IMR-90 (cell line): ENCODE measurements around the gene PRR16. TPM values are rescaled to one million over a fixed set of nuclear protein-coding genes. Genes with fewer than 3 reads are reported as not detected.

Experiments
- ATAC-seq: fragments of 200-7000 bp; cut with Tn5 transposase; 2 replicates; pipeline ENCODE4 v1.9.1; 2020; ENCODE audit warnings: low read depth, mild to moderate bottlenecking, moderate library complexity
- BruUV-seq: library from RNA; stranded (reverse); fragments of 400-500 nt; replicated peaks from 2 replicates; lab custom pipeline; 2021; lab: Mats Ljungman, UMichigan
- CTCF ChIA-PET: fragments of 300-600 bp; formaldehyde crosslinking; extraction: SDS; loops from one replicate; lab custom pipeline; 2021; ENCODE audit warnings: antibody characterized with exemption; lab: Yijun Ruan, JAX
- POLR2A ChIA-PET: fragments of 300-600 bp; sonication (Branson Sonifier 250); formaldehyde crosslinking; loops from one replicate; lab custom pipeline; 2022; ENCODE audit warnings: antibody characterized with exemption; ENCODE audit not compliant: unreplicated experiment; lab: Charles Lee
- DNase-seq: peaks from one replicate; pipeline ENCODE4 v3.0.0; 2013
- H2AFZ ChIP-seq: replicated peaks from 2 replicates; pipeline ENCODE3; 2013; ENCODE audit warnings: low read length, mild to moderate bottlenecking; ENCODE audit not compliant: poor library complexity
- H2AK5ac ChIP-seq: 2 replicates; pipeline ENCODE4 v1.6.1; 2013; ENCODE audit warnings: low read depth, low read length, inconsistent platforms
- H2AK9ac ChIP-seq: replicated peaks from 2 replicates; pipeline ENCODE3; 2013; ENCODE audit warnings: mild to moderate bottlenecking, low read depth, low read length, moderate library complexity; ENCODE audit not compliant: poor library complexity
- H2BK120ac ChIP-seq: 2 replicates; pipeline ENCODE4 v1.6.1; 2013; ENCODE audit warnings: low read depth, low read length, inconsistent platforms
- H2BK15ac ChIP-seq: 3 replicates; pipeline ENCODE4 v1.6.1; 2013; ENCODE audit warnings: low read depth, low read length, inconsistent platforms
- H2BK20ac ChIP-seq: 2 replicates; pipeline ENCODE4 v1.6.1; 2013; ENCODE audit warnings: low read depth, mild to moderate bottlenecking, inconsistent platforms, low read length, moderate library complexity
- H2BK5ac ChIP-seq: 2 replicates; pipeline ENCODE4 v1.6.1; 2013; ENCODE audit warnings: mild to moderate bottlenecking, low read depth, low read length, inconsistent platforms; ENCODE audit not compliant: poor library complexity, severe bottlenecking
- H3K14ac ChIP-seq: replicated peaks from 2 replicates; pipeline ENCODE4 v1.6.1; 2013; ENCODE audit warnings: low read depth, low read length, inconsistent platforms
- H3K18ac ChIP-seq: 2 replicates; pipeline ENCODE4 v1.6.1; 2013; ENCODE audit warnings: low read depth, low read length, control low read depth
- H3K23ac ChIP-seq: 2 replicates; pipeline ENCODE4 v1.6.1; 2013; ENCODE audit warnings: low read depth, low read length, inconsistent platforms
- H3K27ac ChIP-seq: 2 replicates; pipeline ENCODE4 v1.5.1; 2013; ENCODE audit warnings: mild to moderate bottlenecking, control low read depth, low read length; ENCODE audit not compliant: insufficient read depth
- H3K27me3 ChIP-seq: 2 replicates; pipeline ENCODE4 v1.6.1; 2013; ENCODE audit warnings: low read length; ENCODE audit not compliant: control insufficient read depth, insufficient read depth
- H3K36me3 ChIP-seq: 2 replicates; pipeline ENCODE4 v1.6.1; 2013; ENCODE audit warnings: low read length, mixed read lengths; ENCODE audit not compliant: control insufficient read depth, insufficient read depth
- H3K4ac ChIP-seq: 2 replicates; pipeline ENCODE4 v1.6.1; 2013; ENCODE audit warnings: low read depth, low read length, inconsistent platforms
- H3K4me1 ChIP-seq: 2 replicates; pipeline ENCODE4 v1.6.1; 2013; ENCODE audit warnings: low read length, mixed read lengths; ENCODE audit not compliant: control insufficient read depth, insufficient read depth
- H3K4me2 ChIP-seq: 2 replicates; pipeline ENCODE4 v1.6.1; 2013; ENCODE audit warnings: low read depth, mild to moderate bottlenecking, control low read depth, low read length, moderate library complexity
- H3K4me3 ChIP-seq: 2 replicates; pipeline ENCODE4 v1.5.1; 2013; ENCODE audit warnings: low read depth, mild to moderate bottlenecking, control low read depth, low read length, moderate library complexity; ENCODE audit not compliant: insufficient read depth
- H3K56ac ChIP-seq: 2 replicates; pipeline ENCODE4 v1.6.1; 2013; ENCODE audit warnings: low read length, inconsistent platforms; ENCODE audit not compliant: insufficient read depth; ENCODE audit errors: extremely low read depth
- H3K79me1 ChIP-seq, 2 experiments: 2 replicates each; pipeline ENCODE4 v1.6.1; 2013; ENCODE audit warnings: low read length in 2 of 2, inconsistent platforms in 1 of 2, low read depth in 1 of 2
- H3K9ac ChIP-seq: 2 replicates; pipeline ENCODE4 v1.6.1; 2013; ENCODE audit warnings: low read depth, low read length, control low read depth
- H3K9me1 ChIP-seq: 2 replicates; pipeline ENCODE4 v1.6.1; 2013; ENCODE audit warnings: low read length, inconsistent platforms; ENCODE audit not compliant: insufficient read depth
- H3K9me3 ChIP-seq: 2 replicates; pipeline ENCODE4 v1.6.1; 2013; ENCODE audit warnings: low read length; ENCODE audit not compliant: control insufficient read depth, insufficient read depth
- H4K20me1 ChIP-seq: 2 replicates; pipeline ENCODE4 v1.6.1; 2013; ENCODE audit warnings: low read length, inconsistent platforms; ENCODE audit not compliant: insufficient read depth
- H4K5ac ChIP-seq: 2 replicates; pipeline ENCODE4 v1.6.1; 2013; ENCODE audit warnings: mild to moderate bottlenecking, low read depth, low read length, control low read depth
- H4K8ac ChIP-seq, 2 experiments: 2 replicates each; pipeline ENCODE4 v1.6.1; 2013; ENCODE audit warnings: low read depth in 2 of 2, low read length in 2 of 2, control low read depth in 1 of 2, inconsistent platforms in 1 of 2
- H4K91ac ChIP-seq: 2 replicates; pipeline ENCODE4 v1.6.1; 2013; ENCODE audit warnings: low read depth, low read length, inconsistent platforms; ENCODE audit not compliant: insufficient read depth
- CEBPB ChIP-seq: IDR thresholded peaks from 2 replicates; pipeline ENCODE4 v1.6.1; 2012; ENCODE audit warnings: low read depth, low read length, improper control_type of control experiment
- CTCF ChIP-seq: conservative IDR thresholded peaks from 2 replicates; pipeline ENCODE4 v1.5.1; 2012; ENCODE audit warnings: mild to moderate bottlenecking, low read depth, low read length, improper control_type of control experiment
- ELK1 ChIP-seq: fragments of 150-350 bp; IDR thresholded peaks from 2 replicates; pipeline ENCODE4 v1.6.1; 2016; ENCODE audit warnings: low read depth, mild to moderate bottlenecking, low read length, moderate library complexity, borderline replicate concordance
- FOS ChIP-seq: fragments of 150-350 bp; IDR thresholded peaks from 2 replicates; pipeline ENCODE4 v1.6.1; 2016; ENCODE audit warnings: low read depth, low read length
- MAZ ChIP-seq: IDR thresholded peaks from 2 replicates; pipeline ENCODE4 v1.6.1; 2012; ENCODE audit warnings: low read depth, mild to moderate bottlenecking, low read length, improper control_type of control experiment, moderate library complexity, borderline replicate concordance
- MXI1 ChIP-seq: IDR thresholded peaks from 2 replicates; pipeline ENCODE4 v1.6.1; 2012; ENCODE audit warnings: low read depth, mild to moderate bottlenecking, low read length, moderate library complexity, borderline replicate concordance
- POLR2A ChIP-seq: IDR thresholded peaks from 2 replicates; pipeline ENCODE4 v1.6.1; 2012; ENCODE audit warnings: mild to moderate bottlenecking, low read depth, low read length
- RCOR1 ChIP-seq: IDR thresholded peaks from 2 replicates; pipeline ENCODE4 v1.6.1; 2012; ENCODE audit warnings: mild to moderate bottlenecking, low read length, improper control_type of control experiment; ENCODE audit not compliant: insufficient replicate concordance
- SMC3 ChIP-seq: fragments of 150-350 bp; IDR thresholded peaks from 2 replicates; pipeline ENCODE4 v1.6.1; 2016; ENCODE audit warnings: low read depth, mild to moderate bottlenecking, antibody characterized with exemption, low read length, moderate library complexity
- WGBS, 2 experiments: methylation state at CpG; one replicate each; pipeline versions ENCODE4 v1.1.5 to v1.1.7; 2013; ENCODE audit warnings: missing lambda C conversion rate in 2 of 2; ENCODE audit not compliant: insufficient read length in 1 of 2; ENCODE audit errors: extremely low coverage in 2 of 2; 5-methylcytosine and 5-hydroxymethylcytosine counted together
- dilution Hi-C: fragments of 300-500 bp; cut with HindIII; formaldehyde crosslinking; loops from one replicate; pipeline ENCODE4 v1.14.3; 2018; ENCODE audit warnings: low sequenced_read_pairs; ENCODE audit not compliant: unreplicated experiment
- in situ Hi-C: fragments of 300-500 bp; cut with MboI; formaldehyde crosslinking; loops from 3 replicates; pipeline ENCODE4 v1.14.3; 2019; ENCODE audit warnings: low sequenced_read_pairs, inconsistent platforms, mixed read lengths
- intact Hi-C: fragments of 100-400 bp; cut with micrococcal nuclease; formaldehyde crosslinking; loops from 2 replicates; pipeline ENCODE4 v1.10.0; 2022
- polyA plus RNA-seq, 3 experiments: library from polyadenylated mRNA; depleted of rRNA; stranded (reverse); fragments of >200 nt; gene quantifications; 2 replicates each; pipeline ENCODE4 v1.2.3, GENCODE V29; 2012; ENCODE audit warnings: low replicate concordance in 1 of 3
- total RNA-seq: library from RNA; depleted of rRNA; stranded (reverse); fragments of >200 nt; gene quantifications from 2 replicates; pipeline ENCODE4 v1.2.3, GENCODE V29; 2012

The PRR16 gene
- total and polyA plus RNA-seq, 2 of the 4 experiments (the other 2 are of a cell fraction), result 9.9 to 45.2 TPM

- TF ChIP-seq FOS (no peak), RCOR1 (no peak), MAZ (no peak), POLR2A (no peak), CEBPB (no peak), CTCF (no peak), SMC3 (no peak), ELK1 (no peak), MXI1 (no peak)
- Histone ChIP-seq H3K18ac (no peak overlapping the region), H3K4me1 (peaks cover 6% of the 10 kb centered on the region), H3K56ac (no peak overlapping the region), H3K4me2 (no peak overlapping the region), H2AK5ac (no peak overlapping the region), H2AFZ (no peak overlapping the region), H4K91ac (no peak overlapping the region), H3K4me3 (no peak overlapping the region), H3K79me1 (peaks cover 9 to 49% of the 10 kb centered on the region in 2 experiments; a peak in 3 of 4 replicates), H2AK9ac (no peak overlapping the region), H3K23ac (no peak overlapping the region), H3K36me3 (no peaks in the 10 kb centered on the region), H4K20me1 (no peaks in the 10 kb centered on the region), H3K14ac (no peak overlapping the region), H2BK5ac (peak overlapping the region; percentile 66), H3K9me1 (peaks cover 4% of the 10 kb centered on the region; the same call in 1 of the 2 replicates), H3K27ac (no peak overlapping the region), H4K5ac (no peak overlapping the region; the same call in 1 of the 2 replicates), H3K27me3 (no peaks in the 10 kb centered on the region), H4K8ac (peak overlapping the region in 1 of 2 experiments; percentile 52; a peak in 2 of 4 replicates), H3K9ac (no peak overlapping the region), H3K9me3 (no peaks in the 10 kb centered on the region), H3K4ac (no peak overlapping the region), H2BK15ac (no peak overlapping the region), H2BK20ac (no peak overlapping the region), H2BK120ac (no peak overlapping the region)
- intact Hi-C loops (no loop called here), in situ Hi-C loops (no loop called here), dilution Hi-C loops (no loop called here)
- WGBS, 2 experiments, result no CpG with 5 or more reads among the region's 1 CpG
- ATAC-seq (no peak), DNase-seq (no peak)
- ChIA-PET POLR2A (no interaction called here), CTCF (no interaction called here)
- BruUV-seq, result no TSS peak
Measured at GRCh38 chr5:120539471-120539870, 75.4 kb downstream of the PRR16 start.
